GM12878 (cell line): Measurements from ENCODE around the gene UNC45A. TPM values are rescaled to one million over a fixed set of nuclear protein-coding genes. Genes with fewer than 3 reads are reported as not detected.

Experiments
- ATAC-seq: fragments of 200-7000 bp; cut with Tn5 transposase; 3 replicates; pipeline ENCODE4 v1.9.1; 2020; ENCODE audit warnings: mild to moderate bottlenecking, moderate library complexity
- BruUV-seq: library from RNA; stranded (reverse); fragments of 400-500 nt; replicated peaks from 2 replicates; lab custom pipeline; 2021; lab: Mats Ljungman, UMichigan
- CTCF ChIA-PET: fragments of 300-600 bp; sonication (Branson Sonifier 250); formaldehyde crosslinking; extraction: SDS; loops from one replicate; lab custom pipeline; 2021; ENCODE audit warnings: inconsistent platforms; lab: Yijun Ruan, JAX
- POLR2A ChIA-PET: fragments of 350-600 bp; formaldehyde crosslinking; extraction: SDS; loops from one replicate; lab custom pipeline; 2021; ENCODE audit warnings: inconsistent platforms; lab: Charles Lee
- RAD21 ChIA-PET: fragments of 300-600 bp; sonication (Branson Sonifier 250); formaldehyde crosslinking; loops from one replicate; lab custom pipeline; 2023; ENCODE audit warnings: antibody characterized with exemption; ENCODE audit not compliant: unreplicated experiment; lab: Charles Lee
- SMC1A ChIA-PET: fragments of 300-600 bp; sonication (Branson Sonifier 250); formaldehyde crosslinking; loops from one replicate; lab custom pipeline; 2023; ENCODE audit not compliant: unreplicated experiment, uncharacterized antibody; lab: Charles Lee
- DNase-seq: peaks from one replicate; pipeline ENCODE4 v3.0.0-alpha.2; 2011; ENCODE audit warnings: low read depth, low spot score
- FAIRE-seq: peaks from 3 replicates; lab custom pipeline; 2011; peaks lifted over from hg19 to GRCh38; lab: Jason Lieb, UNC
- H2AFZ ChIP-seq: 2 replicates; pipeline ENCODE4 v1.6.0; 2011; ENCODE audit warnings: low read depth, low read length, control low read depth; ENCODE audit not compliant: control insufficient read depth
- H3K27ac ChIP-seq: 2 replicates; pipeline ENCODE4 v1.5.1; 2011; ENCODE audit warnings: control low read depth; ENCODE audit not compliant: control insufficient read depth, insufficient read depth
- H3K27me3 ChIP-seq, 2 experiments: replicated peaks in 1 of 2; 2 replicates each; pipeline versions ENCODE4 v1.6.0 to v1.6.1; 2011; ENCODE audit warnings: low read length in 1 of 2; ENCODE audit not compliant: control insufficient read depth in 2 of 2, insufficient read depth in 2 of 2
- H3K36me3 ChIP-seq, 2 experiments: 2 replicates each; pipeline ENCODE4 v1.5.1; 2011; ENCODE audit warnings: low read length in 1 of 2; ENCODE audit not compliant: control insufficient read depth in 2 of 2, insufficient read depth in 2 of 2
- H3K4me1 ChIP-seq: 2 replicates; pipeline ENCODE4 v1.6.1; 2011; ENCODE audit warnings: mild to moderate bottlenecking, low read length, moderate library complexity, mixed read lengths; ENCODE audit not compliant: control insufficient read depth, insufficient read depth
- H3K4me2 ChIP-seq: 2 replicates; pipeline ENCODE4 v1.6.0; 2011; ENCODE audit warnings: control low read depth; ENCODE audit not compliant: control insufficient read depth, insufficient read depth
- H3K4me3 ChIP-seq: fragments of 200-600 bp; sonication (generic); 2 replicates; pipeline ENCODE4 v1.5.1; 2016
- H3K79me2 ChIP-seq: 2 replicates; pipeline ENCODE4 v1.6.0; 2011; ENCODE audit warnings: low read length; ENCODE audit not compliant: control insufficient read depth, insufficient read depth
- H3K9ac ChIP-seq: 2 replicates; pipeline ENCODE4 v1.8.0; 2011; ENCODE audit warnings: low read length, control low read depth, mixed read lengths; ENCODE audit not compliant: control insufficient read depth, insufficient read depth
- H3K9me3 ChIP-seq: replicated peaks from 3 replicates; pipeline ENCODE4 v1.5.1; 2011; ENCODE audit warnings: mild to moderate bottlenecking, low read length; ENCODE audit not compliant: control insufficient read depth, insufficient read depth
- H4K20me1 ChIP-seq: 2 replicates; pipeline ENCODE4 v1.6.0; 2011; ENCODE audit not compliant: control insufficient read depth, insufficient read depth
- ATF7 ChIP-seq: fragments of 450-650 bp; IDR thresholded peaks from 2 replicates; pipeline ENCODE4 v1.6.1; 2016; ENCODE audit warnings: low read depth, mild to moderate bottlenecking
- BMI1 ChIP-seq: fragments of 450-650 bp; IDR thresholded peaks from 2 replicates; pipeline ENCODE4 v1.6.1; 2016; ENCODE audit warnings: mild to moderate bottlenecking, moderate library complexity, borderline replicate concordance
- DPF2 ChIP-seq: fragments of 450-650 bp; IDR thresholded peaks from 2 replicates; pipeline ENCODE4 v1.6.1; 2017; ENCODE audit warnings: mild to moderate bottlenecking
- FOXK2 ChIP-seq: fragments of 450-650 bp; IDR thresholded peaks from 2 replicates; pipeline ENCODE4 v1.6.1; 2017; ENCODE audit warnings: mild to moderate bottlenecking, moderate library complexity
- IKZF2 ChIP-seq, 2 experiments: fragments of 450-650 bp; IDR thresholded peaks; 2 replicates each; pipeline ENCODE4 v1.6.1; 2017; ENCODE audit warnings: mild to moderate bottlenecking in 2 of 2, moderate library complexity in 2 of 2
- KAT2A ChIP-seq: conservative IDR thresholded peaks from 2 replicates; pipeline ENCODE4 v1.6.1; 2011; ENCODE audit warnings: low read depth, low read length; ENCODE audit not compliant: control insufficient read depth
- PML ChIP-seq: IDR thresholded peaks from 2 replicates; pipeline ENCODE4 v1.6.1; 2012; ENCODE audit warnings: low read length, inconsistent platforms
- WGBS: methylation state at CpG from one replicate; pipeline ENCODE4 v1.1.6; 2016; ENCODE audit warnings: low lambda C conversion rate; ENCODE audit not compliant: insufficient replicate concordance, insufficient coverage; ENCODE audit errors: missing lambda C conversion rate; 5-methylcytosine and 5-hydroxymethylcytosine counted together
- in situ Hi-C: fragments of 300-500 bp; cut with MboI; formaldehyde crosslinking; loops from 9 replicates; pipeline ENCODE4 v1.14.3; 2018; ENCODE audit warnings: mixed read lengths
- intact Hi-C: fragments of 100-400 bp; cut with micrococcal nuclease; formaldehyde crosslinking; loops from one replicate; pipeline ENCODE4 v1.14.2; 2022; ENCODE audit not compliant: unreplicated experiment
- polyA plus RNA-seq, 11 experiments: library from polyadenylated mRNA; depleted of rRNA in 4 of 11; unstranded in 6 of 11; stranded (reverse) in 5 of 11; fragments of >200 nt; fragmentation: Nextera tagmentation in 4 of 11; fragmentation: Illumina TruSeq in 1 of 11; extraction: Ambion mirVana in 4 of 11; extraction: Trizol in 1 of 11; gene quantifications; 1 replicate in 1 of 11; 2 replicates in 10 of 11; pipeline versions ENCODE4 v1.2.1 to v1.2.3, GENCODE V29; 2011 to 2016; ENCODE audit warnings: inconsistent platforms in 2 of 11, missing spikeins in 2 of 11, low read depth in 1 of 11
- total RNA-seq, 4 experiments: library from RNA; depleted of rRNA in 3 of 4; stranded (reverse); fragments of >200 nt in 3 of 4; fragmentation: Illumina TruSeq in 1 of 4; extraction: Trizol in 1 of 4; gene quantifications; 2 replicates each; pipeline versions ENCODE4 v1.2.1 to v1.2.3, GENCODE V29; 2013 to 2021
- TF ChIP-seq, protein P1 (sequence below): fragments of 450-650 bp; formaldehyde crosslinking; IDR thresholded peaks from 2 replicates; pipeline ENCODE4 v1.5.0; 2022; ENCODE audit warnings: mild to moderate bottlenecking, missing genetic modification characterization
- TF ChIP-seq, protein P2 (sequence below): fragments of 450-650 bp; IDR thresholded peaks from 2 replicates; pipeline ENCODE4 v1.6.1; 2018; ENCODE audit warnings: mild to moderate bottlenecking, low read depth, moderate library complexity; ENCODE audit not compliant: partially characterized antibody
- TF ChIP-seq, protein P3 (sequence below), 3 experiments: IDR thresholded peaks in 2 of 3; conservative IDR thresholded peaks in 1 of 3; 2 replicates each; pipeline ENCODE4 v1.5.1; 2011; ENCODE audit warnings: low read depth in 3 of 3, low read length in 3 of 3, mild to moderate bottlenecking in 3 of 3, control low read depth in 2 of 3, moderate library complexity in 2 of 3, inconsistent platforms in 1 of 3, mixed read lengths in 1 of 3; ENCODE audit not compliant: control insufficient read depth in 2 of 3, insufficient read depth in 1 of 3; ENCODE audit errors: extremely low read depth in 1 of 3
- TF ChIP-seq, protein P4 (sequence below): fragments of 450-650 bp; IDR thresholded peaks from 2 replicates; pipeline ENCODE4 v1.6.1; 2017; ENCODE audit warnings: mild to moderate bottlenecking, low read depth, inconsistent platforms; ENCODE audit not compliant: poor library complexity, severe bottlenecking

Gene UNC45A
- total and polyA plus RNA-seq, 10 of the 15 experiments (the other 5 are each of a cell fraction or from before 2014, with no cell fraction given) = 10.3 to 57.8 (median 40.5) TPM

DNA sequence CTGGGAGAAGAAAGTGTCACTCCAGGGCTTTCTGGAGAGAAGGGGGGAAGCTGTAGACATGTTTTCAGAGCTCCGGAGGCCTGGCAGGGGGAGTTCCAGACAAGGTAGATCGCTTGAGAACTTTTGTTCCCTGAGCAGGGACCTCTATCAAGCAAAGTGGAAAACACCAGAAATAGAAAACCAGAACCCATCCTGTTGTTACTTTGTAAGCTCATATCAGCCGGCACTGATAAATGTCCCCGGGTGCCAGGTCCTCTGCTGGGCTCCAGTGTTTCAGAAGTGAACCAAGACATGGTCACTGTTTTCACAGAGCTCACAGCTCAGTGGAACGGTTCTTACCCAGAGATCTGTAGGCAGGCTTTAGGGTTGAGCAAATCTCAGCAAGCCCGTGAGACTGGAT, 16.2 kb upstream of the UNC45A start (continued):
- no peak for TF ChIP-seq KAT2A
- TF ChIP-seq, protein P1, sequence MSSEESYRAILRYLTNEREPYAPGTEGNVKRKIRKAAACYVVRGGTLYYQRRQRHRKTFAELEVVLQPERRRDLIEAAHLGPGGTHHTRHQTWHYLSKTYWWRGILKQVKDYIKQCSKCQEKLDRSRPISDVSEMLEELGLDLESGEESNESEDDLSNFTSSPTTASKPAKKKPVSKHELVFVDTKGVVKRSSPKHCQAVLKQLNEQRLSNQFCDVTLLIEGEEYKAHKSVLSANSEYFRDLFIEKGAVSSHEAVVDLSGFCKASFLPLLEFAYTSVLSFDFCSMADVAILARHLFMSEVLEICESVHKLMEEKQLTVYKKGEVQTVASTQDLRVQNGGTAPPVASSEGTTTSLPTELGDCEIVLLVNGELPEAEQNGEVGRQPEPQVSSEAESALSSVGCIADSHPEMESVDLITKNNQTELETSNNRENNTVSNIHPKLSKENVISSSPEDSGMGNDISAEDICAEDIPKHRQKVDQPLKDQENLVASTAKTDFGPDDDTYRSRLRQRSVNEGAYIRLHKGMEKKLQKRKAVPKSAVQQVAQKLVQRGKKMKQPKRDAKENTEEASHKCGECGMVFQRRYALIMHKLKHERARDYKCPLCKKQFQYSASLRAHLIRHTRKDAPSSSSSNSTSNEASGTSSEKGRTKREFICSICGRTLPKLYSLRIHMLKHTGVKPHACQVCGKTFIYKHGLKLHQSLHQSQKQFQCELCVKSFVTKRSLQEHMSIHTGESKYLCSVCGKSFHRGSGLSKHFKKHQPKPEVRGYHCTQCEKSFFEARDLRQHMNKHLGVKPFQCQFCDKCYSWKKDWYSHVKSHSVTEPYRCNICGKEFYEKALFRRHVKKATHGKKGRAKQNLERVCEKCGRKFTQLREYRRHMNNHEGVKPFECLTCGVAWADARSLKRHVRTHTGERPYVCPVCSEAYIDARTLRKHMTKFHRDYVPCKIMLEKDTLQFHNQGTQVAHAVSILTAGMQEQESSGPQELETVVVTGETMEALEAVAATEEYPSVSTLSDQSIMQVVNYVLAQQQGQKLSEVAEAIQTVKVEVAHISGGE = no peak
- TF ChIP-seq, protein P2, sequence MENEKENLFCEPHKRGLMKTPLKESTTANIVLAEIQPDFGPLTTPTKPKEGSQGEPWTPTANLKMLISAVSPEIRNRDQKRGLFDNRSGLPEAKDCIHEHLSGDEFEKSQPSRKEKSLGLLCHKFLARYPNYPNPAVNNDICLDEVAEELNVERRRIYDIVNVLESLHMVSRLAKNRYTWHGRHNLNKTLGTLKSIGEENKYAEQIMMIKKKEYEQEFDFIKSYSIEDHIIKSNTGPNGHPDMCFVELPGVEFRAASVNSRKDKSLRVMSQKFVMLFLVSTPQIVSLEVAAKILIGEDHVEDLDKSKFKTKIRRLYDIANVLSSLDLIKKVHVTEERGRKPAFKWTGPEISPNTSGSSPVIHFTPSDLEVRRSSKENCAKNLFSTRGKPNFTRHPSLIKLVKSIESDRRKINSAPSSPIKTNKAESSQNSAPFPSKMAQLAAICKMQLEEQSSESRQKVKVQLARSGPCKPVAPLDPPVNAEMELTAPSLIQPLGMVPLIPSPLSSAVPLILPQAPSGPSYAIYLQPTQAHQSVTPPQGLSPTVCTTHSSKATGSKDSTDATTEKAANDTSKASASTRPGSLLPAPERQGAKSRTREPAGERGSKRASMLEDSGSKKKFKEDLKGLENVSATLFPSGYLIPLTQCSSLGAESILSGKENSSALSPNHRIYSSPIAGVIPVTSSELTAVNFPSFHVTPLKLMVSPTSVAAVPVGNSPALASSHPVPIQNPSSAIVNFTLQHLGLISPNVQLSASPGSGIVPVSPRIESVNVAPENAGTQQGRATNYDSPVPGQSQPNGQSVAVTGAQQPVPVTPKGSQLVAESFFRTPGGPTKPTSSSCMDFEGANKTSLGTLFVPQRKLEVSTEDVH = no peak
- TF ChIP-seq IKZF2 (IDR thresholded peaks at IDR 0.05) = no peak
- TF ChIP-seq, all 136 proteins: peak for 0

DNA sequence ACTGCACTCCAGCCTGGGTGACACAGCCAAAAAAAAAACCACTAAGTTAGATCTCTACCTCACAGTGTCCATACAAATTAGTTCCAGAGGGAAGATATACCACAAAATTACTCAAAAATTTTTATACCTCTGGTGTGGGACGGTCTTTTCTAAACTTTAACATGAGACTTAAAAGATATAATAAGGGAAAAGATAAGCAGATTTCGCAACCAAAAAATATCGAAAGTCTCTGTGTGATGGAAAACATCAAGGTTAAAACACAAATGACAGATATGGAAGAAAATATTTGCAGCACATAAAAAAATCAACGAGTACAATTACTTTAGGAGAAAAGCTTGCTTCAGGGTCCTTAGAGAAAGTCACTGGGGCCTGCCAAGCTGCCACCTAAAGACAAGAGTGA, 13.2 kb upstream of the UNC45A start:
- no peaks in the 10 kb centered on the region for H3K27me3 ChIP-seq
- 98% methylated on average over 4 of the region's 4 CpGs for WGBS
- SMC1A ChIA-PET = interaction anchor here (0.9 to 1.8 kb wide), 5 partner anchors 9 to 36 kb away, joined by 3 to 9 read pairs (median 5); partner anchors contain the start of genes MAN2A2 and UNC45A
- peaks cover 29% of the 10 kb centered on the region for H3K4me1 ChIP-seq
- ATAC-seq (no peak), FAIRE-seq (no peak), DNase-seq (no peak)
- H3K27ac ChIP-seq = no peak overlapping the region
- RAD21 ChIA-PET = interaction anchor here (1.3 to 4.5 kb wide), 3 partner anchors 8 to 19 kb away, joined by 4 to 40 read pairs (median 36); partner anchors contain the start of genes HDDC3, MAN2A2 and UNC45A
- H3K9ac ChIP-seq = no peak overlapping the region
- POLR2A ChIA-PET = interaction anchor here (0.5 to 3.4 kb wide), 3 partner anchors 11 to 32 kb away, joined by 3 to 32 read pairs (median 4); partner anchors contain the start of genes HDDC3 and UNC45A
- BruUV-seq = no TSS peak
- CTCF ChIA-PET = interaction anchor here (1.5 to 18.1 kb wide), 3 partner anchors 11 to 350 kb away, joined by 3 to 480 read pairs (median 68); partner anchors contain the start of genes HDDC3, MAN2A2 and UNC45A
- no peak overlapping the region for H3K4me2 ChIP-seq
- H4K20me1 ChIP-seq = no peaks in the 10 kb centered on the region
- peaks cover 23 to 24% of the 10 kb centered on the region in 2 experiments for H3K36me3 ChIP-seq
- no peaks in the 10 kb centered on the region for H3K79me2 ChIP-seq
- intact Hi-C loops (loop anchor here (2.0 kb wide), 1 partner anchor 19 kb away; the partner anchor contains the start of gene MAN2A2), in situ Hi-C loops (no loop called here)
- H2AFZ ChIP-seq = no peak overlapping the region
- no peak overlapping the region for H3K4me3 ChIP-seq
- H3K9me3 ChIP-seq = no peaks in the 10 kb centered on the region
- TF ChIP-seq FOXK2 = no peak
- TF ChIP-seq, protein P3, sequence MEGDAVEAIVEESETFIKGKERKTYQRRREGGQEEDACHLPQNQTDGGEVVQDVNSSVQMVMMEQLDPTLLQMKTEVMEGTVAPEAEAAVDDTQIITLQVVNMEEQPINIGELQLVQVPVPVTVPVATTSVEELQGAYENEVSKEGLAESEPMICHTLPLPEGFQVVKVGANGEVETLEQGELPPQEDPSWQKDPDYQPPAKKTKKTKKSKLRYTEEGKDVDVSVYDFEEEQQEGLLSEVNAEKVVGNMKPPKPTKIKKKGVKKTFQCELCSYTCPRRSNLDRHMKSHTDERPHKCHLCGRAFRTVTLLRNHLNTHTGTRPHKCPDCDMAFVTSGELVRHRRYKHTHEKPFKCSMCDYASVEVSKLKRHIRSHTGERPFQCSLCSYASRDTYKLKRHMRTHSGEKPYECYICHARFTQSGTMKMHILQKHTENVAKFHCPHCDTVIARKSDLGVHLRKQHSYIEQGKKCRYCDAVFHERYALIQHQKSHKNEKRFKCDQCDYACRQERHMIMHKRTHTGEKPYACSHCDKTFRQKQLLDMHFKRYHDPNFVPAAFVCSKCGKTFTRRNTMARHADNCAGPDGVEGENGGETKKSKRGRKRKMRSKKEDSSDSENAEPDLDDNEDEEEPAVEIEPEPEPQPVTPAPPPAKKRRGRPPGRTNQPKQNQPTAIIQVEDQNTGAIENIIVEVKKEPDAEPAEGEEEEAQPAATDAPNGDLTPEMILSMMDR (IDR thresholded peaks at IDR 0.05 in 2 of 3, conservative IDR thresholded peaks at IDR 0.05 in 1 of 3; ENCODE audit: control insufficient read depth in 2 of 3, extremely low read depth in 1 of 3, insufficient read depth in 1 of 3, low read depth in 3 of 3, low read length in 3 of 3) = no peak
- TF ChIP-seq, protein P4, sequence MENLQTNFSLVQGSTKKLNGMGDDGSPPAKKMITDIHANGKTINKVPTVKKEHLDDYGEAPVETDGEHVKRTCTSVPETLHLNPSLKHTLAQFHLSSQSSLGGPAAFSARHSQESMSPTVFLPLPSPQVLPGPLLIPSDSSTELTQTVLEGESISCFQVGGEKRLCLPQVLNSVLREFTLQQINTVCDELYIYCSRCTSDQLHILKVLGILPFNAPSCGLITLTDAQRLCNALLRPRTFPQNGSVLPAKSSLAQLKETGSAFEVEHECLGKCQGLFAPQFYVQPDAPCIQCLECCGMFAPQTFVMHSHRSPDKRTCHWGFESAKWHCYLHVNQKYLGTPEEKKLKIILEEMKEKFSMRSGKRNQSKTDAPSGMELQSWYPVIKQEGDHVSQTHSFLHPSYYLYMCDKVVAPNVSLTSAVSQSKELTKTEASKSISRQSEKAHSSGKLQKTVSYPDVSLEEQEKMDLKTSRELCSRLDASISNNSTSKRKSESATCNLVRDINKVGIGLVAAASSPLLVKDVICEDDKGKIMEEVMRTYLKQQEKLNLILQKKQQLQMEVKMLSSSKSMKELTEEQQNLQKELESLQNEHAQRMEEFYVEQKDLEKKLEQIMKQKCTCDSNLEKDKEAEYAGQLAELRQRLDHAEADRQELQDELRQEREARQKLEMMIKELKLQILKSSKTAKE = no peak
- TF ChIP-seq PML = no peak
- no peak for TF ChIP-seq BMI1
- TF ChIP-seq DPF2 = no peak
- TF ChIP-seq ATF7 = no peak
